Fibroblast of villous mesenchyme (primary cell): ENCODE results near the gene DIRAS1. TPM values are rescaled to one million over a fixed set of nuclear protein-coding genes. Genes with fewer than 3 reads are reported as not detected.

Experiments
- DNase-seq: peaks from one replicate; pipeline ENCODE4 v3.0.0-alpha.2; 2010; ENCODE audit warnings: low read depth
- H3K4me3 ChIP-seq: 2 replicates; pipeline ENCODE4 v1.5.1; 2011; ENCODE audit warnings: low read depth, mild to moderate bottlenecking, low read length
- total RNA-seq: library from RNA; depleted of rRNA; stranded (reverse); fragments of >200 nt; gene quantifications from 2 replicates; pipeline ENCODE4 v1.2.3, GENCODE V29; 2012
- TF ChIP-seq, protein P1 (sequence below): IDR thresholded peaks from 2 replicates; pipeline ENCODE4 v1.5.1; 2012; ENCODE audit warnings: low read depth, mild to moderate bottlenecking, low read length; ENCODE audit not compliant: insufficient read depth

Gene DIRAS1
- total RNA-seq, 1 donor: under 0.01 TPM

DNA sequence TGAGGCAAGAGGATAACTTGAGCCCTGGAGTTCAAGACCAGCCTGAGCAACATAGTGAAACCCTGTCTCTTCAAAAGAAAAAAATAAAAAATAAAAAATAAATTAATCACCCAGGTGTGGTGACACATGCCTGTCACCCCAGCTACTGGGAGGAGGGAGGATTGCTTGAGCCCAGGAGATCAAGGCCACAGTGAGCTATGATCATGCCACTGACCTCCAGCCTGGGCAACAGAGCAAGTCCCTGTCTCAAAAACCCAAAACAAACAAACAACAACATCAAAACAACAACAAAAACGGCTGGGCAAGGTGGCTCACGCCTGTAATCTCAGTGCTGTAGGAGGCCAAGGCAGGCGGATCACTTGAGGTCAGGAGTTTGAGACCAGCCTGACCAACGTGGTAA is 22.9 kb upstream of the DIRAS1 start:
- TF ChIP-seq, protein P1, sequence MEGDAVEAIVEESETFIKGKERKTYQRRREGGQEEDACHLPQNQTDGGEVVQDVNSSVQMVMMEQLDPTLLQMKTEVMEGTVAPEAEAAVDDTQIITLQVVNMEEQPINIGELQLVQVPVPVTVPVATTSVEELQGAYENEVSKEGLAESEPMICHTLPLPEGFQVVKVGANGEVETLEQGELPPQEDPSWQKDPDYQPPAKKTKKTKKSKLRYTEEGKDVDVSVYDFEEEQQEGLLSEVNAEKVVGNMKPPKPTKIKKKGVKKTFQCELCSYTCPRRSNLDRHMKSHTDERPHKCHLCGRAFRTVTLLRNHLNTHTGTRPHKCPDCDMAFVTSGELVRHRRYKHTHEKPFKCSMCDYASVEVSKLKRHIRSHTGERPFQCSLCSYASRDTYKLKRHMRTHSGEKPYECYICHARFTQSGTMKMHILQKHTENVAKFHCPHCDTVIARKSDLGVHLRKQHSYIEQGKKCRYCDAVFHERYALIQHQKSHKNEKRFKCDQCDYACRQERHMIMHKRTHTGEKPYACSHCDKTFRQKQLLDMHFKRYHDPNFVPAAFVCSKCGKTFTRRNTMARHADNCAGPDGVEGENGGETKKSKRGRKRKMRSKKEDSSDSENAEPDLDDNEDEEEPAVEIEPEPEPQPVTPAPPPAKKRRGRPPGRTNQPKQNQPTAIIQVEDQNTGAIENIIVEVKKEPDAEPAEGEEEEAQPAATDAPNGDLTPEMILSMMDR: no peak

DNA sequence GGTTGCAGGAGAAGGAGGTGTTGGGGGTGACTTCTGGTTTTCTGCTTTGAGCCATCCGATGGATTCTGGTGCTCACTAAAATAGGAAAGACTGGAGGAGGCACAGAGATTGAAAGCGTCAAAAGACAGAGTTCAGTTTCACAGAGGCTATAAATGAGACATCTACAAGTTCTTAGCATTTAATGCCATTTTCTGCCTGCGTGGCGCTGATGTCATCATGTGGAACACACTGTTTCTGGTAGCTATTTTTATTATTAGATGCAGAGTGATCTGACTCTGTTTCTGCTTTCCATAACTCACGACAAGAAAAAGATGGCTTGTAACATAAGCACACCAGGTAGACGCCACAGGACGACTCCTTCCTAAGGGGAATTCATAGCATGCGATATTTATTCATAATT is 21.9 kb upstream of the DIRAS1 start:
- H3K4me3 ChIP-seq: no peak overlapping the region
- TF ChIP-seq, protein P1: no peak
- no peak for DNase-seq

More for the DNA sequence above, 22.9 kb upstream of the DIRAS1 start:
- H3K4me3 ChIP-seq: no peak overlapping the region
- DNase-seq: no peak

DNA sequence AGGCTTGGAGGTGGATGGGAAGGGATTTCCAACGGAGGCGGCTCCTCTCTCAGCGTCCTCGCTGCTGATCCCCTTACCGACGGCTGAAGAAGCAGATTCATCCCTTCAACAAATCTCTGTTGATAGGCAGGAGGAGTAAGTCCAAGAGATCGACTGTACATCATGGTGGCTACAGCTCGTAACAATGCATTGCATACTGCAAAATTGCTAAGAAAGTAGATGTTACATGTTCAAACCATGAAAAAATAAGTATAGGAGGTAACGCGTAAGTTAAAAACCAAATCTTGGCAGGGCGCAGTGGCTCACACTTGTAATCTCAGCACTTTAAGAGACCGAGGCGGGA is 19.1 kb upstream of the DIRAS1 start:
- DNase-seq: no peak
- TF ChIP-seq, protein P1: no peak
- H3K4me3 ChIP-seq: no peak overlapping the region

DNA sequence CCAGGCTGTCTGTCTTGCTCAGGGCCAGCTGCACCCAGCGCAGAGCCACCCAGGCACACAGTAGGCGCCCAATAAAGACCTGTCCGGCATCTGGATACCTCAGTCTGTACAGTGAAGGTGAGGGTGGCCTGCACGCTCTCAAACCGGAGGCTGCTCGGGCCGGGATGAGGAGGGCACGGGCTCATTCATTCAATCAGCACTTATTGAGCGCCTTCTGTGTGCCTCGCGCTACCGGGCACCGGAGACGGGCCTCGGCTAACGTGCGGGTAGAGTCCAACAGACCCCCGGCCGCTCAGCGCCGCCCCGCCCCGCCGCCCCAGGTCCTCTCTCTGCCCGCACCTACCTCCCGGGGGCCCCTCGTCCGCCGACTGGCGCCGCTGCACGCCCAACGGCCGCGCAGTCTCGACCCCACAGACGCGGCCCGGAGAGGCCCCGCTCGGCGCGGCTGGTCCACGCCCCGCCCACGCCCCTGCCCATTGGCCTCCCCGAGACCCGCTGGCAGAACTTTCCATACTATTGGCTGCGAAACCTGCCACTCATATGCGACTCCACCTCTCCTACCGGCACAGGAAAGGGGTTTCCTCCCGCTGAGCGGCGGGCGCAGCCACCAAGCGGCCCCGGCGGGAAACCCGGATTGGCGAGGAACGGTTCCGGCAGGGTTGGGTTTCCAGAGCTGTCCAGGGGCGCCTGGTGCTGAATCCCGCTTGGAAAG is 18.6 kb upstream of the DIRAS1 start, which contains the start of gene SLC39A3:
Gene SLC39A3 (minus strand): TSS at position 416 of the 712 bp plus-strand sequence. CDS start 2,760 bp downstream, outside the sequence.
- TF ChIP-seq, protein P1: peak; percentile 20
- H3K4me3 ChIP-seq: peak within 1 kb of the TSS; percentile 89
- peak; percentile 99 for DNase-seq

DNA sequence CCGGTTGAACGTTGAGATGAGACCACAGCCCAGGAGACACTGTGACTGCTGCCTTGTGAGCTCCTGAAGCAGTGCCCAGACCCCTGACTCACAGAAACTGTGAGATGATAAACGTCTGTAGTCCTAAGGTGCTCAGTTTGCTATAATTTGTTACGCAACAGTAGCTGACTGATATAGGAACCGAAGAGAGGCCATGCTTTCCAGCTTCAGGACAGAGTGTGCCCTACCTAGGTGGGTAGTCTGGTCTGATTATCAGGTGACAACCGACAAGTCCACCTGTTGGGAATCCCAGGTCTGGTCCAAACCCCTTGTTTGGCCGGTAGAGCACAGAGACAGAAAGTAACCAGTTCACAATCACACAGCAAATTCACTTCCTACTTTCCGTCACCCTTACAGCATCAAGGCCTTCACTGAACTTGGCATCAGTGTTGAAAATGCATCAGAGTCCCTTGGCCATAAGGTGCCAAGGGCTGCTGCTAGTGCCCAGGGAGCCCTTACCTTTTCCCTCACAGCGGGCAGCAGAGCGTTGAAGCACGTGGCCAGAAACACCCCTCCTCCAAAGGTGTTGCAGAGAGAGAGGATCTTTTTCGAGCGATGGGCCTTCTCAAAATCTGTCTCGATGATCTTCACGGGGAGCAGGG is 15.5 kb upstream of the DIRAS1 start:
- DNase-seq: no peak
- TF ChIP-seq, protein P1: no peak
- H3K4me3 ChIP-seq: no peak overlapping the region

DNA sequence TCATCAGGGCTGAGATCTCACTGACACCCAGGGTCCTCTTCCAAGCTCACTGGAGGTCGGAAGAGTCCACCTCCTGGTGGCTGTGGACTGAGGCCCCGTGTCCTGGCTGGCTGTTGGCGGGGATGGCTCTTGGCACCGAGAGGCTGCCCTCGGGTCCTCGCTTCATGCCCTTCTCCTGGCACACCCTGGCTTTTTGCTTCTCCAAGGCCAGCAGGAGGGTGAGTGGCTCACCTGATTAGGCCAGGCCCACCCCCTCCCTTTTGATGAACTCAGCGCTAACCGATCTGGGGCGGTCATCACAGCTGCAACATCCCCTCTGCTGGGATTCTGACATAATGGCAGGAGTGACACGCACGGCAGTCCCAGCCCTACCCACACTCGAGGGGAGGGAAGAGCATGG is 14.2 kb upstream of the DIRAS1 start:
- TF ChIP-seq, protein P1: no peak
- no peak for DNase-seq
- no peak overlapping the region for H3K4me3 ChIP-seq
